ENCODE measurements around the gene OPN1MW.
"Not testable (repeated sequence)": the region's sequence is repeated elsewhere in the genome, so short reads cannot be mapped to it uniquely, and the experiment has no call there.

Gene OPN1MW

DNA sequence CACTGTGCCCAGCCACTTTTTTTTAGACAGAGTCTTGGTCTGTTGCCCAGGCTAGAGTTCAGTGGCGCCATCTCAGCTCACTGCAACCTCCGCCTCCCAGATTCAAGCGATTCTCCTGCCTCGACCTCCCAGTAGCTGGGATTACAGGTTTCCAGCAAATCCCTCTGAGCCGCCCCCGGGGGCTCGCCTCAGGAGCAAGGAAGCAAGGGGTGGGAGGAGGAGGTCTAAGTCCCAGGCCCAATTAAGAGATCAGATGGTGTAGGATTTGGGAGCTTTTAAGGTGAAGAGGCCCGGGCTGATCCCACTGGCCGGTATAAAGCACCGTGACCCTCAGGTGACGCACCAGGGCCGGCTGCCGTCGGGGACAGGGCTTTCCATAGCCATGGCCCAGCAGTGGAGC lies at the start of gene OPN1MW:
OPN1MW (plus strand) TSS at position 301 of the 400 bp plus-strand sequence; CDS start at position 383, 82 bp downstream.
- H3K36me3 Mint-ChIP-seq (ENCODE audit: low read depth); H3K9me3 Mint-ChIP-seq; H3K27me3 Mint-ChIP-seq; H3K4me1 Mint-ChIP-seq (ENCODE audit: low read depth); intact Hi-C loops (cut with micrococcal nuclease); H3K27ac Mint-ChIP-seq; H3K4me3 Mint-ChIP-seq: not testable (repeated sequence)

- Mint-ChIP-seq H3K27ac (no peak overlapping the region), H3K4me3 (no peak overlapping the region), H3K9me3 (no peaks in the 10 kb centered on the region), H3K27me3 (peaks cover 12% of the 10 kb centered on the region), H3K36me3 (ENCODE audit: low read depth) (no peaks in the 10 kb centered on the region), H3K4me1 (ENCODE audit: low read depth) (peaks cover 11% of the 10 kb centered on the region)
- intact Hi-C loops (cut with micrococcal nuclease), result no loop called here
Observed at GRCh38 chrX:154135458-154136229, 46.8 kb upstream of the OPN1MW start.

DNA sequence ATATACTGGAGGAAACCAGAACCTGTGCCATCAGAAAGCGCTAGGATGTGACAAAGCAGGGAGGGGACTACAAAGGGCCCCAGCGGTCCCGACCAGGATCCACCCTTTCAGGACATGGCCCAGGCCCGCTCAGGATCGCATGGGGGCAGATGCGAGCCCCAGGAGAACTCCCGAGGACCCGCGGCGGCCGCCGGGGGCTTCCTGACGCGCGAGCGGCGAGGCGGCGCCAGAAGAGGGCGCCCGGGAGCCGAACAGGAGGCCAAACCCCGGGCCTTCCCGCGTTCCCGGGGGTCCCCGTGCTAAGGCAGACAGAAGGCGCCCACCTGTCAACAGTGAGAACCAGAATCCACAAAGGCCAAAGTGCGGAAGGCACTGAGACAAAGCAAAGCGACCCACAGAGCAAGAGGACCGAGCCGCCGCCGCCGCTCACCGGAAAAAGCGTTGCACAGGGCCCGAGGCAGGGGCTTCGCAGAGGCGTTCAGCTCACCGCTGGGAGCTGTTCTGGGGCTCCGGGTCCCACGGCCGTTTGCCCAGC lies 45.7 kb upstream of the OPN1MW start:
- intact Hi-C loops (cut with micrococcal nuclease), result no loop called here
- Mint-ChIP-seq H3K27ac (peak overlapping the region; percentile 78), H3K4me1 (ENCODE audit: low read depth) (peaks cover 11% of the 10 kb centered on the region), H3K4me3 (peak overlapping the region; percentile 83), H3K36me3 (ENCODE audit: low read depth) (no peaks in the 10 kb centered on the region), H3K9me3 (no peaks in the 10 kb centered on the region), H3K27me3 (peaks cover 12% of the 10 kb centered on the region)

- Mint-ChIP-seq H3K36me3 (ENCODE audit: low read depth) (no peaks in the 10 kb centered on the region), H3K27ac (no peak overlapping the region), H3K4me3 (no peak overlapping the region), H3K4me1 (ENCODE audit: low read depth) (peaks cover 11% of the 10 kb centered on the region), H3K9me3 (no peaks in the 10 kb centered on the region), H3K27me3 (peaks cover 12% of the 10 kb centered on the region)
- intact Hi-C loops (cut with micrococcal nuclease), result no loop called here
Observed at GRCh38 chrX:154138857-154139256, 43.5 kb upstream of the OPN1MW start.

DNA sequence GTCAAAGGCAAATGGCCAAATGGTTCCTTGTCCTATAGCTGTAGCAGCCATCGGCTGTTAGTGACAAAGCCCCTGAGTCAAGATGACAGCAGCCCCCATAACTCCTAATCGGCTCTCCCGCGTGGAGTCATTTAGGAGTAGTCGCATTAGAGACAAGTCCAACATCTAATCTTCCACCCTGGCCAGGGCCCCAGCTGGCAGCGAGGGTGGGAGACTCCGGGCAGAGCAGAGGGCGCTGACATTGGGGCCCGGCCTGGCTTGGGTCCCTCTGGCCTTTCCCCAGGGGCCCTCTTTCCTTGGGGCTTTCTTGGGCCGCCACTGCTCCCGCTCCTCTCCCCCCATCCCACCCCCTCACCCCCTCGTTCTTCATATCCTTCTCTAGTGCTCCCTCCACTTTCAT lies 42.2 kb upstream of the OPN1MW start:
- Mint-ChIP-seq H3K27ac (no peak overlapping the region), H3K4me3 (no peak overlapping the region), H3K36me3 (ENCODE audit: low read depth) (no peaks in the 10 kb centered on the region), H3K27me3 (peaks cover 10% of the 10 kb centered on the region), H3K4me1 (ENCODE audit: low read depth) (peaks cover 11% of the 10 kb centered on the region), H3K9me3 (no peaks in the 10 kb centered on the region)
- intact Hi-C loops (cut with micrococcal nuclease), result no loop called here

- Mint-ChIP-seq H3K27me3 (peaks cover 8% of the 10 kb centered on the region), H3K4me1 (ENCODE audit: low read depth) (peaks cover 11% of the 10 kb centered on the region), H3K27ac (no peak overlapping the region), H3K4me3 (no peak overlapping the region), H3K36me3 (ENCODE audit: low read depth) (no peaks in the 10 kb centered on the region), H3K9me3 (no peaks in the 10 kb centered on the region)
- intact Hi-C loops (cut with micrococcal nuclease), result no loop called here
Observed at GRCh38 chrX:154140742-154141141, 41.7 kb upstream of the OPN1MW start.

DNA sequence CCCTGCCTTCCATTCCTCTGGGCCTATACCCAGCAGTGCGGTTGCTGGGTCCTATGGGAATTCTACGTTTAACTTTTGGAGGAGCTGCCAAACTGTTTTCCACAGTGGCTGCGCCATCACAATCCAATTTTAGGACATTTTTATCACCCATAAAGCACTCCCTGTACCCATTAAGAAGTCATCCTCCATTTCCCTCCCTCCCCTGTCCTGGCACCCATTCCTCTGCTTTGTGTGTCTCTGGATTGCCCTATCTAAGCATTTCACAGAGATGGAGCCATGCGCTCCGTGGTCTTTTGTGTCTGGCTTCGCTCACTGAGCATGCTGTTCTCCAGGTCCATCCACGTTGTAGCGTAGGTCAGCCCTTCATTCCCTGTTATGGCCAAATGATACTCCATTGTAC lies 40.0 kb upstream of the OPN1MW start:
- Mint-ChIP-seq H3K36me3 (ENCODE audit: low read depth) (no peaks in the 10 kb centered on the region), H3K4me3 (no peak overlapping the region), H3K27me3 (peaks cover 6% of the 10 kb centered on the region), H3K27ac (no peak overlapping the region), H3K9me3 (no peaks in the 10 kb centered on the region), H3K4me1 (ENCODE audit: low read depth) (peaks cover 6% of the 10 kb centered on the region)
- intact Hi-C loops (cut with micrococcal nuclease), result no loop called here

GRCh38 chrX:154142950-154143745 lies 39.2 kb upstream of the OPN1MW start:
- intact Hi-C loops (cut with micrococcal nuclease), result no loop called here
- no peaks in the 10 kb centered on the region for H3K9me3 Mint-ChIP-seq
- peaks cover 6% of the 10 kb centered on the region for H3K4me1 Mint-ChIP-seq (ENCODE audit: low read depth)
- no peak overlapping the region for H3K4me3 Mint-ChIP-seq
- no peak overlapping the region for H3K27ac Mint-ChIP-seq
- H3K36me3 Mint-ChIP-seq (ENCODE audit: low read depth), result no peaks in the 10 kb centered on the region
- H3K27me3 Mint-ChIP-seq, result peaks cover 6% of the 10 kb centered on the region

DNA sequence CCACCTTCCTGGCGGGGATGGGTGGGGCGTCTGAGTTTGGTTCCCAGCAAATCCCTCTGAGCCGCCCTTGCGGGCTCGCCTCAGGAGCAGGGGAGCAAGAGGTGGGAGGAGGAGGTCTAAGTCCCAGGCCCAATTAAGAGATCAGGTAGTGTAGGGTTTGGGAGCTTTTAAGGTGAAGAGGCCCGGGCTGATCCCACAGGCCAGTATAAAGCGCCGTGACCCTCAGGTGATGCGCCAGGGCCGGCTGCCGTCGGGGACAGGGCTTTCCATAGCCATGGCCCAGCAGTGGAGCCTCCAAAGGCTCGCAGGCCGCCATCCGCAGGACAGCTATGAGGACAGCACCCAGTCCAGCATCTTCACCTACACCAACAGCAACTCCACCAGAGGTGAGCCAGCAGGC lies 38.4 kb upstream of the OPN1MW start, which contains the start of gene OPN1LW:
OPN1LW (plus strand) TSS at position 234 of the 400 bp plus-strand sequence; CDS start at position 275, 41 bp downstream.
- H3K27ac Mint-ChIP-seq; intact Hi-C loops (cut with micrococcal nuclease); H3K4me1 Mint-ChIP-seq (ENCODE audit: low read depth); H3K4me3 Mint-ChIP-seq; H3K27me3 Mint-ChIP-seq; H3K36me3 Mint-ChIP-seq (ENCODE audit: low read depth); H3K9me3 Mint-ChIP-seq: not testable (repeated sequence)

DNA sequence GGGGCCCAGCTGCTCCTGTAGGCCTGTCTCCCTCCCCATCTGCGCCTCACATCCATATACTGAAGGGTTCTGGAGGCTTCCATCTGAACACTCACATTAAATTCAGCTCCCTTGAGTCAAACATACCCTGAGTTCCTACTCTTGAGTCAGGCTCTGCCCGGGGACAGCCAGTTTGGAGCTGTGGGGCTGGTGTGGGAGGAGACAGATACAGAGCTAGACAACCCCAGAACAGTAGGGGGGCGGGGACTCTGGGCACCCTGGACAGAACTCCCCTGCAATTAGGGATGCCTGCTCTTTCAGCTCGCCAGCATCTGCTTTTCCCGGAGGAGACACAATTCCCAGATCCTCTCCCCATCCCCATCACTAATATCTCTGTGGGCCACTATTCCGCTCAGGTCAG lies 31.4 kb upstream of the OPN1MW start:
- H3K27me3 Mint-ChIP-seq; H3K36me3 Mint-ChIP-seq (ENCODE audit: low read depth); intact Hi-C loops (cut with micrococcal nuclease); H3K9me3 Mint-ChIP-seq; H3K27ac Mint-ChIP-seq; H3K4me3 Mint-ChIP-seq; H3K4me1 Mint-ChIP-seq (ENCODE audit: low read depth): not testable (repeated sequence)

DNA sequence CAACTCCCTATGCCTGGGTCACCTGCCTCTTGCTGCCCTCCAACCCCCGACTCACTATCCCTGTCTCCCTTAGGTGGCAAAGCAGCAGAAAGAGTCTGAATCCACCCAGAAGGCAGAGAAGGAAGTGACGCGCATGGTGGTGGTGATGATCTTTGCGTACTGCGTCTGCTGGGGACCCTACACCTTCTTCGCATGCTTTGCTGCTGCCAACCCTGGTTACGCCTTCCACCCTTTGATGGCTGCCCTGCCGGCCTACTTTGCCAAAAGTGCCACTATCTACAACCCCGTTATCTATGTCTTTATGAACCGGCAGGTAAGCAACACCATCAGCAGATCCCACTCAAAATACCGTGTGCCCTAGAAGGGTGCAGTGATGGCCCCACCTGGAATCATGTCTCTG lies 26.2 kb upstream of the OPN1MW start:
- H3K4me3 Mint-ChIP-seq; H3K9me3 Mint-ChIP-seq; H3K36me3 Mint-ChIP-seq (ENCODE audit: low read depth); intact Hi-C loops (cut with micrococcal nuclease); H3K27me3 Mint-ChIP-seq; H3K4me1 Mint-ChIP-seq (ENCODE audit: low read depth); H3K27ac Mint-ChIP-seq: not testable (repeated sequence)

- H3K27ac Mint-ChIP-seq; H3K4me1 Mint-ChIP-seq (ENCODE audit: low read depth); H3K27me3 Mint-ChIP-seq; H3K36me3 Mint-ChIP-seq (ENCODE audit: low read depth); H3K9me3 Mint-ChIP-seq; intact Hi-C loops (cut with micrococcal nuclease); H3K4me3 Mint-ChIP-seq: not testable (repeated sequence)
Observed at GRCh38 chrX:154157207-154157606, 25.2 kb upstream of the OPN1MW start.

GRCh38 chrX:154159345-154159744 lies 23.1 kb upstream of the OPN1MW start:
- H3K4me1 Mint-ChIP-seq (ENCODE audit: low read depth); H3K4me3 Mint-ChIP-seq; H3K9me3 Mint-ChIP-seq; intact Hi-C loops (cut with micrococcal nuclease); H3K36me3 Mint-ChIP-seq (ENCODE audit: low read depth); H3K27me3 Mint-ChIP-seq; H3K27ac Mint-ChIP-seq: not testable (repeated sequence)

- H3K9me3 Mint-ChIP-seq; H3K27ac Mint-ChIP-seq; intact Hi-C loops (cut with micrococcal nuclease); H3K36me3 Mint-ChIP-seq (ENCODE audit: low read depth); H3K4me3 Mint-ChIP-seq; H3K27me3 Mint-ChIP-seq; H3K4me1 Mint-ChIP-seq (ENCODE audit: low read depth): not testable (repeated sequence)
Observed at GRCh38 chrX:154164902-154165301, 17.5 kb upstream of the OPN1MW start.

All from dendritic cell treated with granulocyte-macrophage colony-stimulating factor and Interleukin-4, amounts not matched to agents 40 ng/mL and 50 ng/mL, for 4 days (primary cell).